KOPT-K1 (cell line): ENCODE results near the gene SMTN.
"Not testable (repeated sequence)": the region's sequence is repeated elsewhere in the genome, so short reads cannot be mapped to it uniquely, and the experiment has no call there.

Source experiments
- H3K27ac ChIP-seq: fragments of 200-600 bp; sonication (generic); 2 replicates; pipeline ENCODE4 v1.5.1; 2016; ENCODE audit warnings: antibody characterized with exemption, mild to moderate bottlenecking, low read depth, low read length; ENCODE audit not compliant: poor library complexity, severe bottlenecking
- H3K36me3 ChIP-seq: fragments of 200-600 bp; sonication (generic); 2 replicates; pipeline ENCODE4 v1.5.1; 2017; ENCODE audit warnings: antibody characterized with exemption, mild to moderate bottlenecking, low read length, moderate library complexity; ENCODE audit not compliant: insufficient read depth
- H3K9me3 ChIP-seq: fragments of 200-600 bp; sonication (generic); 2 replicates; pipeline ENCODE4 v1.5.1; 2017; ENCODE audit warnings: antibody characterized with exemption, low read length, mild to moderate bottlenecking; ENCODE audit not compliant: insufficient read depth, poor library complexity, severe bottlenecking

Gene SMTN

GRCh38 chr22:31059663-31060062 lies 21.5 kb upstream of the SMTN start:
- H3K9me3 ChIP-seq, H3K36me3 ChIP-seq, H3K27ac ChIP-seq: not testable (repeated sequence)

GRCh38 chr22:31062566-31063230 lies 18.4 kb upstream of the SMTN start:
- Histone ChIP-seq H3K36me3 (no peaks in the 10 kb centered on the region), H3K27ac (no peak overlapping the region), H3K9me3 (no peaks in the 10 kb centered on the region)

GRCh38 chr22:31064369-31064768 lies 16.7 kb upstream of the SMTN start:
- H3K36me3 ChIP-seq, result no peaks in the 10 kb centered on the region
- H3K9me3 ChIP-seq, result no peaks in the 10 kb centered on the region
- no peak overlapping the region for H3K27ac ChIP-seq

- Histone ChIP-seq H3K9me3 (no peaks in the 10 kb centered on the region), H3K36me3 (no peaks in the 10 kb centered on the region), H3K27ac (no peak overlapping the region)
These were observed 12.1 kb upstream of the SMTN start for GRCh38 chr22:31068970-31069369.

- not testable (repeated sequence) for H3K27ac ChIP-seq, H3K9me3 ChIP-seq, H3K36me3 ChIP-seq
These were observed 11.3 kb upstream of the SMTN start for GRCh38 chr22:31069691-31070314.

- not testable (repeated sequence) for H3K27ac ChIP-seq, H3K9me3 ChIP-seq
These were observed 8.0 kb upstream of the SMTN start for GRCh38 chr22:31073125-31073524.

GRCh38 chr22:31073545-31074145 lies 7.5 kb upstream of the SMTN start:
- H3K36me3 ChIP-seq, H3K27ac ChIP-seq, H3K9me3 ChIP-seq: not testable (repeated sequence)

More at GRCh38 chr22:31073125-31073524, 8.0 kb upstream of the SMTN start:
- H3K36me3 ChIP-seq, result not testable (repeated sequence)

- Histone ChIP-seq H3K9me3 (no peaks in the 10 kb centered on the region), H3K36me3 (no peaks in the 10 kb centered on the region), H3K27ac (no peak overlapping the region)
These were observed 5.2 kb upstream of the SMTN start for GRCh38 chr22:31075961-31076360.

GRCh38 chr22:31077681-31078080 lies 3.4 kb upstream of the SMTN start:
- no peak overlapping the region for H3K27ac ChIP-seq
- H3K36me3 ChIP-seq, result no peaks in the 10 kb centered on the region
- no peaks in the 10 kb centered on the region for H3K9me3 ChIP-seq

- not testable (repeated sequence) for H3K27ac ChIP-seq, H3K9me3 ChIP-seq
These were observed 2.7 kb upstream of the SMTN start for GRCh38 chr22:31078389-31078788.

GRCh38 chr22:31079095-31079642 lies 1.9 kb upstream of the SMTN start:
- Histone ChIP-seq H3K36me3 (no peaks in the 10 kb centered on the region), H3K9me3 (no peaks in the 10 kb centered on the region), H3K27ac (no peak overlapping the region)

More at GRCh38 chr22:31078389-31078788, 2.7 kb upstream of the SMTN start:
- not testable (repeated sequence) for H3K36me3 ChIP-seq

GRCh38 chr22:31080164-31080847 lies 812 bp upstream of the SMTN start:
- Histone ChIP-seq H3K27ac (peak overlapping the region; percentile 69), H3K36me3 (no peaks in the 10 kb centered on the region)

GRCh38 chr22:31081963-31082605 lies 966 bp downstream of the SMTN start:
- H3K27ac ChIP-seq, result peak overlapping the region; percentile 69
- no peaks in the 10 kb centered on the region for H3K9me3 ChIP-seq
- H3K36me3 ChIP-seq, result no peaks in the 10 kb centered on the region

More at GRCh38 chr22:31080164-31080847, 812 bp upstream of the SMTN start:
- H3K9me3 ChIP-seq, result no peaks in the 10 kb centered on the region

- Histone ChIP-seq H3K36me3 (no peaks in the 10 kb centered on the region), H3K27ac (no peak overlapping the region), H3K9me3 (no peaks in the 10 kb centered on the region)
These were observed 1.7 kb downstream of the SMTN start for GRCh38 chr22:31082606-31083376.
